HG02981 (cell line): Measurements from ENCODE around the gene SDF2L1.
"Not testable (repeated sequence)": the region's sequence is repeated elsewhere in the genome, so short reads cannot be mapped to it uniquely, and the experiment has no call there.

Source experiments
- ATAC-seq: cut with Tn5 transposase; IDR thresholded peaks from one replicate; pipeline ENCODE4 v1.9.1; 2021; ENCODE audit warnings: mild to moderate bottlenecking, moderate library complexity; ENCODE audit not compliant: unreplicated experiment

Gene SDF2L1

DNA sequence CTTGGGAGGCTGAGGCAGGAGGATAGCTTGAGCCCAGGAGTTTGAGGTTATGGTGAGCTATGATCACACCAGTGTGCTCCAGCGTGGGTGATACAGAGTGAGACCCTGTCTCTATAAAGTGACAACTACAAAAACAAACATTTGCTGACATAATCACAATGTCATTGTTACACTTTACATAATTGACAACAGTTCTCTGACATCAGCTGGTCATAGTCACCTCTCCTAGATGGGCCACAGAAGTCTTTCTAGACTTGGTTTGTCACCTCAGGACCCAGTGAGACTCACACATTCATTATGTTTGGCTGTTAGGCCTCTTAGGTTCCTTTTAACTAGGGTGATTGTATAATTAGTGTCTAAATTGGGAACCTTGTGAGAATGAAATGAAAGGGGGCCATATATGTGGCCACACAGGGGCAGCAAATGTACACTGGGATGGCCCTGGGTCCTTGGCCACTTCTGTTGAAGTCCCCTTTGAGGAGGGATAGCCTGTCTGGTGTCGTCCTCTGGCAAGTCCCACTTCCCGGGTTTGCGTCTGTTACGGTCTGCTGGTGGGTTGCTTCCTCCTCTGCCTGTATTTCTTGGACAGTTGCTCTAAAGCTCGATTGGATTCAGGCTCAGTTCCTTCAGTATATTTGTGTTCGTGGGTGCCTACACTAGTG, 17.9 kb downstream of the SDF2L1 start:
- no peak for ATAC-seq

DNA sequence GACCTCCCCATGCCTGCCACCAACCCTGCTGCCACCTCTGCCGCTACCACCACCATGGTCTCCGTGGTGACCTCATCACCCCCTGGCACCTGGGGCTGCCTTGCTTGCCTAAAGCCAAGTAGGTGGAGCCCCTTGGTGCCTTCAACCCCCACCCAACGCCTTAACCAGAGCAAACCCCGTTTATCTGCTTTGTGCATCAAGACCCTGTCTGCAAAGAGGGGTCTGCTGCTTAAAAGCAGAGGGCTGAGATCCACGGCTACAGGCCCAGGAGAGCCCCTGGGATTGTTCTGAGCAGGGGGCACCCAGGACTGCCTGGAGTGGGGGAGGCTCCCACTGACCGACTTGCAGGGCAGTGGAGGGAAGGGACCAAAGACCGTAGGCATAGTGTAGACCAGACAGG, 18.8 kb downstream of the SDF2L1 start:
- ATAC-seq = no peak

DNA sequence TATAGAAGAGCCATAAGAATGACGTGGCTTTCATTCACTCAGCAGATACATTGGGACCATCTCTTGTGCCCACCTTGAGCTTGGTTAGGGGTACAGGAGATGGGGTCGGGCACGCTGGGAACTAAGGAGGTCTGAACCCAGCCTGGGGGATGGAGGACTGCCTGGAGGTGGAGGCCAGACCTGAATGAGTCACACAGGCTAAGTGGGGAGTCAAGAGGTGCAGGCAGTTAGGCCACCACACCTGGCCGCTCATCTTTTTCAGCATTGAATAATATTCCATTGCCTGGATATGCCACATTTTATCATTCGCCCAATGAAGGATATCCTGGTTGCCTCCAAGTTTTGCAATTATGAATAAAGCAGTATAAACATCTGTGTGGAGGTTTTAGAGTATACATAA, 19.9 kb downstream of the SDF2L1 start:
- no peak for ATAC-seq

DNA sequence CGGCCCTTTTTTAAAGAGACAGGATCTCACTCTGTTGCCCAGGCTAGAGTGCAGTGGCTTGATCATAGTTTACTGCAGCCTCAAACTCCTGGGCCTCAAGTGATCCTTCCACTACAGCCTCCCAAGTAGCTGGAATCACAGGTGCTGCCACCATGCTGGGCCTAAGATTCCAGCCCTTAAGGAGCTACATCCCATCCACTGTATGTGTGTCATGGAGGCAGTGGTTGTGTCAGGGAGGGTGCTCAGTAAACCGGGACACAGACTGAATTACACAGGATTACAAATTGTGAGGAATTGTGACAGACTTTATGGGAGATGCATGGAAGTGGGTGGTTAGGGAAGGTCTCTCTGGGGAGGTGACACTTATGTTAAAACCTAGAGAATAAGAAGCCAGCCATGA, 21.6 kb downstream of the SDF2L1 start:
- no peak for ATAC-seq

DNA sequence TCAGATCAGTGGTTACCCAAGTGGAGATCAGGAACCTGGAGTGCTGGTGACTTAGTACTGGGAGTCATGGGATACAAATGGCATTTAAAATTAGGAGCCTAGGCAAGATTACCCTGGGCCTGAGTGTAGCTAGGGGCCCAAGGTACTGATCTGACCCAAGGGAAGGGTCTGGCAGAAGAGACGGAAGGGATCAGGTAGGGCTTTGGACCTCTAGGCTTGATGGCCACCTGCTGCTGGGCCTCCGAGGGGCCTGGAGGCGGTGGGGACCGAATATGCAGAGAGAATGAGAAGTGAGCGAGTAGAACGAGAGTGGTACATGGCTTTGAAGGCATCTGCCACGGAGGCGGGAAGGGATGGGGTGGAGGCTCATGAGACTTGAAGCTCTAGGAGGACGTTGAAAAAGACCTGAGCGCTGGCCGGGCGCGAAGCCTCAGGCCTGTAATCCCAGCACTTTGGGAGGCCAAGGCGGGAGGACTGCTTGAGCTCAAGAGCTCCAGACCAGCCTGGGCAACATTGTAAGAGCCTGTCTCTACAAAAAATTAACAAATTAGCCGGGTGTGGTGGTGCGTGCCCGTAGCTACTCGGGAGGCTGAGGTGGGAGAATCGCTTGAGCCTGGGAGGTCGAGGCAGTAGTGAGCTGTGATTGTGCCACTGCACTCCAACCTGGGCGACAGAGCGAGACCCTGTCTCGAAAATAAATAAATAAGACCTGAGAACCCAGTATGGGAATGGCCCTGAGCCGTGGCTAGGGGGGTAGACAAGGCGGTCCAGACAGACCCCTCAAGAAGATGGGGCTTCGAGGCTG, 23.1 kb downstream of the SDF2L1 start:
- no peak for ATAC-seq

DNA sequence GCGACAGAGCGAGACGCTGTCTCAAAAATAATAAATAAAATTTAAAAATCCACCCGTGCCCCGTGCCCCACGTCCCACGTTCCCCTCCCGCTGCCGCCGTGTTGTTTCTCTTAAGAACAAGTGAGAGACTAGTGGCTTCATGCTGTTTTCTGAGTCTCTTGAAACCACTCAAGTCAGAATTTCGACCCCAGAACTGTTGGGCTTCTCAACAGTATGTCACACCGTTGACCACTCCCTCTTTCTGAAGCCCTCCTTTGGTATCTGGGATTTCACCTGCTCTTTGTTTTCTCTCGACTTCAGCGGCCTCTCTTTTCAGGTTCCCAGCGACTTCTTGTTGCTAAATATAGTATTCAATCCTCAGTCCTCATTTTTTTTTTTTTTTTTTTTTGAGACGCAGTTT, 24.7 kb downstream of the SDF2L1 start:
- no peak for ATAC-seq

DNA sequence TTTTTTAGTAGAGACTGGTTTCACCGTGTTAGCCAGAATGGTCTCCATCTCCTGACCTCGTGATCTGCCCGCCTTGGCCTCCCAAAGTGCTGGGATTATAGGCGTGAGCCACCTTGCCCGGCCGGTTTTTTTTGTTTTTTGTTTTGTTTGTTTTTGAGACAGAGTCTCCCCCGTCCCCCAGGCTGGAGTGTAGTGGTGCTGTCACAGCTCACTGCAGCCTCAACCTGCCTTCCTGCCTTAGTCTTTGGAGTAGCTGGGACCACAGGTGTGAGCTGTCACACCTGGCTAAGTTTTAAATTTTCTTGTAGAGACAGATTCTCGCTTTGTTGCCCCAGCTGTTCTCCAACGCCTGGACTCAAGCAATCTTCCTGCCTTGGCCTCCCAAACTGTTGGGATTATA, 26.9 kb downstream of the SDF2L1 start:
- no peak for ATAC-seq

DNA sequence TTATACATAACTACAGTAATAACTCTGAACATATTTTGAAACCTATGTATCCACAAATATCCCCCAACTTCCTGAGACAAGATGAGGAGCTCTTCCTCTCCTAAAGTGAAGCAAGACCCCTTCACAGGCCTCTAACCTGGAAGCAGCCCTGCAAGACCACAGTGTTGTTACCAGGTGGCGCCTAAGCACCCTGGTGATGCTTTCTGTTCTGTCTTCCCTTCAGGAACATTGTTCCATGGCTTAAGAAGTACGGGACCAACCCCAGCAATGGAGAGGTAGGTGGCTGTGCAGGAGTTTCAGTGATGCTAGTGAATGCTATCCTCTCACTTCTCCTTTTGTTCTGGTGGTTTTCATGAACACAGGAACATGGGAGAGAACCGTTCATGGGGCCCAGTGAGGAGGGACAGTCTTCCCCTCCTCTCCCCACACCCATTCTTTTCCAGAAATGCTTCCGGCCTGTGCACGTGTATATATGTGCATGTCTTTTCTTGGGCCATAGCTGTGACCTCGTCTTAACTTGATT, 30.1 kb downstream of the SDF2L1 start:
- ATAC-seq = no peak

DNA sequence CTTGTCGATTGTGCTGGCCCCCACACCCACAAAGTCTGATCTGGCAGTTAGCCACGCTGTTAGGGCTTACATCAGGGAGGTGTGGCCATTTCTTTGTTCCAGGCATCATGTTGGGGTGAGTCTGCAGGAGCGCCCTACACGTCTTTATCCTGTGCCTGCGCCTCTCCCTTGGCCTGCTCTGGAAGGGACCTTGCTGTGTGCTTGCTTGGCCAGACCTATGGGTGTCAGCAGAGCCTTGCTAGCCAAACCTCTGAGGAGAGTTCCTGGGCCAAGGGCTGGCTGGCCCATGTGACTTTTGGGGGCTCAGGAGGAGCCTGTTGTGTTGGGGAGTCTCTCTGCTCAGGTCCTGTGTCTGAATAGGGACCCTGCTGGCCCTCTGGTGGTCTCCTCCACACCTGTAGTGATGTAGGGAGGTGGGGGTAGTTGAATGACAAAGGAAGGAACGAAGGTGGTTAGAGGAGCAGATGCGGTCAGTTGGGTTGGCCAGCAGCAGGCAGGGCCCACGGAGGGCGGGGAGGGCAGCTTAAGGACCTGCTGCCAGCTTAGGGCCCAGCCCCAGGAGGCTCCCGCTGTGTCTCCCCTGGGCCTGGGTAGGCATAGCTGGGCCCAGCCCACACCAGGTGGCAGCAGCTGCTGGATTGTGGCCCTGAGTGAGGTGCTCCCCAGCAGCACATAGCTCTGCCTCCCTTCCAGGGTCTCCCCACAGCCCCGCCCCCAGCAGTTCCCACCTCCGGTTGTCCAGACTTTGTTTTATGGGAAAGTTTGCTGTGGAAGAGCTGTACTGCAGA, 31.6 kb downstream of the SDF2L1 start:
- ATAC-seq = no peak

DNA sequence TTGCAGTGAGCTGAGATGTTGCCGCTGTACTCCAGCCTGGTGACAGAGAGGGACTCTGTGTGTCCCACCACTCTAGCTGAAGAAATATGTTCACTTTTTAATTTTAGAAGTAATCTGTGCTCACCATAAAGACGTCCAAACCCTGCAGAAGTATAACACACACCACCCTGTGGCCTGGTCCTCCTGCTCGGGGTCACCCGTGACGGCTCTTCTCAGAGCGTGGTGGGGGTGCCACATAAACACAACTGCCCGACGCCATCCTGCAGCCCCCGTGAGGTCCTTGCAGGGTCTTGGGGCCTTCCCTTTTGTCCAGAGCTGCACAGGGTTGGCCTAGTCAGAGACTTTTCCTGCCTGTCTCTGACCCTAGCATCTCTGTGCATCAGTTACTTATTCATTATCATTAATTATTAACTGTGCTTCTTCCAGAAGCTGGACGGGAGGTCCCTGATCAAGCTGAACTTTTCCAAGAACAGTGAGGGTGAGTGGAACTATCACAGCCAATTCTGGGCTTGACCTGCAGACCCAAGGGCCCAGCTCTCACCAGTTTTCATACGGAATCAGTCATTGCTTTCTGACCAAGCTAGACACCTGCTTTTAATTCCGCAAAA, 32.6 kb downstream of the SDF2L1 start:
- no peak for ATAC-seq

DNA sequence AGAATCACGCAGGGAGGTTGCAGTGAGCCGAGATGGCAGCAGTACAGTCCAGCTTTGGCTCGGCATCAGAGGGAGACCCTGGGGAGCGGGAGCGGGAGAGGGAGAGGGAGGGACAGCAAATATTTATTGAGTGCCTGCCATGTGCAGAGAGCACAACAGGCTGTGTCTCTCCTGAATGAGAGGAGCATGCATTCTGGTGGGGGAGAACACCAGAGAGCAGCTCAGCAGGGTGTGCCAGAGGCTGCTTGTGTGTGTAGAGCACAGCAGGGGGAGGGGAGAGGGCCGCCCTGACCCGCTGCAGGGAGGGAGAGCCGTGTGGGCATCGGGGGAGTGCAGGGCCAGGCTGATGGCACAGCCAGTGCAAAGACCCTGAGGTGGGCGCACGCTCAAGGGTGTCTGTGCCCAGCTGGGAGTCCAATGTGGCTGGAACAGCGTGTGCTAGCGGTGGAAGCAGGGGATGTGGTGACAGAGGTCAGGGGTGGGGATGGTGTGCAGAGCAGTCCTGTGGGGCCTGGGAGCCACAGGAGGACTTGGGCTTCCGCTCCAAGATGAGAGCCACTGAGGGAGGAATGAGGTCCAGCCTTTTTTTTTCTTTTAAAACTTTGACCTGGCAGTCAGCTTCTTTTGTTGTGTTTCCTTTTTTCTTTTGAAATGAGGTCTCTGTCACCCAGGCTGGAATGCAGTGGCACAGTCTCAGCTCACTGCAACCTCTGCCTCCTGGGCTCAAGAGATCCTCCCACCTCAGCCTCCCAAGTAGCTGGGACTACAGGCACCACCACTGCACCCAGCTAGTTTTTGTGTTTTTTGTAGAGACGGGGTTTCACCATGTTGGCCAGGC, 35.7 kb downstream of the SDF2L1 start:
- no peak for ATAC-seq

DNA sequence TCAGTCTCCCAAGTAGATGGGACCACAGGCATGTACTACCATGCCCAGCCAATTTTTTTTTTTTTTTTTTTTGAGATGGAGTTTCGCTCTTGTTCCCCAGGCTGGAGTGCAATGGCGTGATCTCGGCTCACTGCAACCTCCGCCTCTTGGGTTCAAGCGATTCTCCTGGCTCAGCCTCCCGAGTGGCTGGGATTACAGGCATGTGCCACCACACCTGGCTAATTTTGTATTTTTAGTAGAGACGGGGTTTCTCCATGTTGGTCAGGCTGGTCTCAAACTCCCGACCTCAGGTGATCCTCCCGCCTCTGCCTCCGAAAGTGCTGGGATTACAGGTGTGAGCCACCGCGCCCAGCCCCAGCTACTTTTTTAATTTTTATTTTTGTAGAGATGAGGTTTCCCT, 36.7 kb downstream of the SDF2L1 start:
- not testable (repeated sequence) for ATAC-seq

DNA sequence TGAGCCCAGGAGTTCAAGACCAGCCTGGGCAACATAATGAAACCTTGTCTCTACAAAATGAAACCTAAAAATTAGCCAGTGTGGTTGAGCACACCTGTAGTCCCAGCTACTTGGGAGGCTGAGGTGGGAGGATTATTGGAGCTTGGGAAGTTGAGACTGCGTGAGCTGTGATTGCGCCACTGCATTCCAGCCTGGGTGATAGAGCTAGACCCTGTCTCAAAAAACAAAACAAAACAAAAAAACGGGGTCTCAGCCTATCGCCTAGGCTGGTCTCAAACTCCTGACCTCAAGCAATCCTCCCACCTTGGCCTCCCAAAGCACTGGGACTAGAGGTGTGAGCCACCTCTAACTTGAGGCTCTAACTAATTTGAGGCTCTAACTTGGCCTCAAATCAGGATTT, 37.3 kb downstream of the SDF2L1 start:
- ATAC-seq = no peak

DNA sequence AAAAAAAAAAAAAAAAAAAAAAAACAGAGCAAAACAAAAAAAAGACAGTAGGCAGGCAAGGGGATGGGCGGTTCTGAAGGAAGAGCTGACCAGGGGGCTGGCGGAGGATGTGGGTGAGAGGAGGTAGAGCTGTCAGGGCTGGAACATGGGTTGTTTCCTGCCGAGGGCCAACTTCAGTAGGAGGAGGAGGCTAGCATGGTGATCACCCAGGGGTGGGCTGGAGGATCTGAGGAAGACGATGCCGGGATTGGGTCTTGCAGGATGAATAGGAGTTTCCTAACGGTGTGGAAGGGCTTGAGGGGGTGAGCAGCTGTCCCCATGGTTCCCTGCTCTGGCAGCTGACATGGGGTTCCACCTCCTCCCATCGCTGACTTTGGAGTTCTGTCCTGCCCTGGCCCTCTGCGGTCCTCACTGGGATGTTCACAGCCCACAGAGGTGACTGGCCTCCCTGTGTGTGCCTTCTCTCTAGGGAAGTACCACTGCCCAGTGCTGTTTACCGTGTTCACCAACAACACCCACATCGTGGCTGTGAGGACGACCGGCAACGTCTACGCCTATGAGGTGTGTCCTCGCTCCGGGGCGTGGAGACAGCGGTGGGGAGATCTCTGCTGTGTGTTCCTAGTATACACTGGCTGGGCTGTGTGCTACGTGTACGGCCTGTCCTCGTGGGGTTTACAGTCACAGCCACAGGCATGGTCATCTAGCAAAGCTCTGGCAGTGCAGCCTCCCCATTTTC, 38.9 kb downstream of the SDF2L1 start:
- no peak for ATAC-seq

DNA sequence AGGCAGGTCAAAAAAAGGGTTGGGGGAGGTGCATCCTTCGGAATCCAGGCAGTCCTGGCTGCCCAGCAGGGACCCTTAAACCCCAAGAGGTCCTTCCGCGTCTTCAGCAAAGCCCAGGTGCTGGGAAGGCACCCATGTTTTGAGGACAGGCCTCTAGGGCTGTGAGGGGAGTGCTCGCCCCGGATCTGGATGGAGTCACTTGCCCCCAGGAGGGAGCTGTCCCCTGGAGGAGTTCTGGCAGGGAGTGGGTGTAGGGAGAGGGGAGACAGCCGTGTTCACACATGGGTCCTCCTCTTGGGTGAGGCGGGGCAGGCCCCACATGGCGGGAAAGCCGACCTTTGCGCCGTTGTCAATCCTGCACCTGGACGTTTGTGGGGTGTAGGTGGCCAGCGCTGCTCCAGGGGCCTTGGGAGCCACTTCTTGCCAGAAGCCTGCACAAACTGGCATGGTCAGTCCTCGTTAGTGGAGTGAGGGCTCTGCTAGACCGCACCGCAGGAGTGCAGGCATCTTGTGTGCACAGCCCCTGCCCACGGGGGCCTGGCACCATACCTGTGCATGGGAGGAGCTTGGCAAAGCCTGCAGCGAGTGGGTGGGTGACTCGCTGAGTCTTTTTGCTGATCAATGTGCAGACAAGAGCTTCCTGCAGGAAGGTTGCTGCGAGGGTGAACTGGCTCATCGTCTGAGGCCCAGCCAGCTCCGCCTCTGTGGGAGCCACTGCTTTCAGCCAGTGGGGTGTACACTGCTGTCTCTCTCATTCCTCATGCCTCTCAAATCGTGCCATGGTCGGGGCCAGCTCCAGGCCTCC, 39.7 kb downstream of the SDF2L1 start:
- ATAC-seq = no peak

DNA sequence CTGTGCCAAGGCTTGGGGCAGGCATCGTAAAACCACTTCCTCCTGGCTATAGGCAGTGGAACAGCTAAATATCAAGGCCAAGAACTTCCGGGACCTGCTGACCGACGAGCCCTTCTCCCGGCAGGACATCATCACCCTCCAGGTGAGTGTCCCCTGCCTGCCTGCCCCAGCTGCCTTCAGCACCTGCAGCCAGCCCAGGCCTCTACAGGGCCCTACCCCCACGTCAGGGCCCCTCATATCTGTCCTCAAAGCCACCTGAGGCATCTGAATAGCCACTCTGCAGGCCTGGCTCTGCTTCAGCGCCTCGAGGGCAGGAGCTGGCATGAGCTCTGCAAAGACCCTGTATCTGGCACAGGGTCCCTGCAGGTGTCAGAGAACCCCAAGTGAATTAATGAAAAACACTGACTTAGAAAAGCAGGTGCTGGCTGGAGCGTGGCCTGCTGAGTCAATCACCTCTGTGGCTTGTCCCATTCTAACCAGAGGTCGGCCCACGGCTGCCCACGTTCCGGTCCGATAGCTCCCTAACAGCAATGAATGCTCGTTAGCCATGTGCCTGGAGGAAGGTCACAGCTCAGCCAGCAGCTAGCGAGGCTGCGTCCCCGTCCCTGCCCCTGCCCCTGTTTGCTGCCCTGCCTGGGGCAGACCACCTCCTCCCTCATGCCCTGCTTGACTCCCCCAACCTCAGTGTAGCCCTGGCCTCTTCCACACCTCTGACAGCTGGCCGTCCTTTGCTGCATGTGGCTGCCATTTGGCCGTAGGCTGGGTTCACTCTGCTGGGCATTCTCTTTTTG, 40.5 kb downstream of the SDF2L1 start:
- no peak for ATAC-seq

DNA sequence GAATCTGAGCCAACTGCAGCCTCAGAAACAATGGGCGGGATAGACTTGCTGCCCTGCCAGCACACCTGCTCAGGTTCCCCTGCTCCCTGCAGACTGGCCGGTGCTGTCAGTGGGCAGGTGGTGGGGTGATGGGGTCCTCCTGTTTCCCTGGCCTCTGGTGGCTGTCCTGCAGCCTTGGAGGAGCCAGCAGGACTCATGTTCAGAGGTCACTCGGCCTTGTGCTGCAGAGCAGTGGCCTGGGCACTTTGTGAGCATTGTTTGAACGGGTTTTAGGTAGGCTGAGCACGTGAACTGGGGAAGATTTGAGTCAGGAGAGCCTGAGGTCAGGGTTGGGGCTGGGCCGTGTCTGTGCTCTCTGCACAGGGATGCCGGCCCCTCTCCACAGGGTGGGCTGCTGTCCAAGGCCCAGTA, 41.3 kb downstream of the SDF2L1 start:
- no peak for ATAC-seq
